A549 (cell line): ENCODE measurements around the gene OVCH1. TPM values are rescaled to one million over a fixed set of nuclear protein-coding genes. Genes with fewer than 3 reads are reported as not detected.

ENCODE experiments used
- ATAC-seq, 2 experiments: fragments of 200-7000 bp in 1 of 2; fragments of >200 bp in 1 of 2; cut with Nextera tagmentation in 1 of 2; cut with Tn5 transposase in 1 of 2; 3 replicates each; pipeline versions ENCODE4 v1.8.0 to v1.9.1; 2018 to 2020; ENCODE audit warnings: mild to moderate bottlenecking in 1 of 2, moderate library complexity in 1 of 2
- CTCF ChIA-PET: fragments of 300-600 bp; sonication (Branson Sonifier 250); formaldehyde crosslinking; extraction: SDS; loops from one replicate; lab custom pipeline; 2021; ENCODE audit warnings: antibody characterized with exemption, inconsistent platforms; lab: Yijun Ruan, JAX
- POLR2A ChIA-PET: fragments of 350-600 bp; formaldehyde crosslinking; extraction: SDS; loops from one replicate; lab custom pipeline; 2021; ENCODE audit warnings: antibody characterized with exemption, inconsistent platforms; lab: Yijun Ruan, JAX
- DNase-seq, 2 experiments: peaks; one replicate each; pipeline versions ENCODE4 v3.0.0 to v3.0.0-alpha.2; 2011 to 2016; ENCODE audit warnings: low read depth in 1 of 2, low spot score in 1 of 2
- FAIRE-seq: peaks from 2 replicates; lab custom pipeline; 2011; peaks lifted over from hg19 to GRCh38; lab: Jason Lieb, UNC
- H3K27ac ChIP-seq, 2 experiments: fragments of >200 bp; sonication (Bioruptor Twin); formaldehyde crosslinking; 3 replicates each; pipeline ENCODE4 v1.5.1; 2016 to 2017
- H3K4me1 ChIP-seq: fragments of >200 bp; sonication (Bioruptor Twin); formaldehyde crosslinking; 3 replicates; pipeline ENCODE4 v1.6.1; 2016
- H3K4me2 ChIP-seq: fragments of >200 bp; sonication (Bioruptor Twin); formaldehyde crosslinking; 3 replicates; pipeline ENCODE4 v1.6.1; 2016
- H3K4me3 ChIP-seq: fragments of >200 bp; sonication (Bioruptor Twin); formaldehyde crosslinking; 3 replicates; pipeline ENCODE4 v1.5.1; 2016
- H3K9me3 ChIP-seq: fragments of >200 bp; sonication (Bioruptor Twin); formaldehyde crosslinking; 3 replicates; pipeline ENCODE4 v1.6.1; 2016
- ATOH8 ChIP-seq: fragments of 250-450 bp; sonication (Bioruptor Pico); IDR thresholded peaks from 2 replicates; pipeline ENCODE4 v1.5.0; 2020; ENCODE audit warnings: low read depth, mild to moderate bottlenecking, moderate library complexity
- BCL3 ChIP-seq: fragments of >200 bp; sonication (Bioruptor Twin); formaldehyde crosslinking; IDR thresholded peaks from 3 replicates; pipeline ENCODE4 v1.6.1; 2016
- BHLHE40 ChIP-seq: IDR thresholded peaks from 2 replicates; pipeline ENCODE4 v1.6.1; 2012; ENCODE audit warnings: low read depth, low read length, inconsistent platforms
- CEBPB ChIP-seq, 2 experiments: fragments of >200 bp in 1 of 2; sonication (Bioruptor Twin) in 1 of 2; formaldehyde crosslinking in 1 of 2; IDR thresholded peaks; 2 replicates each; pipeline ENCODE4 v1.6.1; 2012 to 2016
- FOSB ChIP-seq: fragments of 250-450 bp; sonication (Bioruptor Pico); IDR thresholded peaks from 2 replicates; pipeline ENCODE4 v1.5.0; 2020; ENCODE audit warnings: mild to moderate bottlenecking, moderate library complexity
- GATA3 ChIP-seq: IDR thresholded peaks from 2 replicates; pipeline ENCODE4 v1.6.1; 2012; ENCODE audit warnings: borderline replicate concordance
- HDAC2 ChIP-seq: fragments of 200-600 bp; sonication (generic); IDR thresholded peaks from 2 replicates; pipeline ENCODE4 v1.6.1; 2016
- HES2 ChIP-seq: fragments of >200 bp; sonication (Bioruptor Twin); formaldehyde crosslinking; IDR thresholded peaks from 2 replicates; pipeline ENCODE4 v1.6.1; 2016
- HOXB13 ChIP-seq: fragments of 250-450 bp; sonication (Bioruptor Pico); IDR thresholded peaks from 2 replicates; pipeline ENCODE4 v1.5.0; 2020; ENCODE audit warnings: low read depth, mild to moderate bottlenecking, moderate library complexity
- HOXB5 ChIP-seq: fragments of 250-450 bp; sonication (Bioruptor Pico); IDR thresholded peaks from 2 replicates; pipeline ENCODE4 v1.5.0; 2020; ENCODE audit warnings: mild to moderate bottlenecking, moderate library complexity
- JUN ChIP-seq, 2 experiments: fragments of >200 bp; sonication (Bioruptor Twin); formaldehyde crosslinking; IDR thresholded peaks; 2 replicates in 1 of 2; 3 replicates in 1 of 2; pipeline ENCODE4 v1.6.1; 2016 to 2017
- KDM5A ChIP-seq: fragments of 200-600 bp; sonication (generic); IDR thresholded peaks from 2 replicates; pipeline ENCODE4 v1.6.1; 2016; ENCODE audit warnings: antibody characterized with exemption, mild to moderate bottlenecking
- NR3C1 ChIP-seq: fragments of >200 bp; sonication (Bioruptor Twin); formaldehyde crosslinking; IDR thresholded peaks from 3 replicates; pipeline ENCODE4 v1.6.1; 2017
- PBX3 ChIP-seq: IDR thresholded peaks from 2 replicates; pipeline ENCODE4 v1.6.1; 2012
- PHF8 ChIP-seq: fragments of 200-600 bp; sonication (generic); IDR thresholded peaks from 2 replicates; pipeline ENCODE4 v1.6.1; 2016; ENCODE audit warnings: low read depth, mild to moderate bottlenecking, antibody characterized with exemption, moderate library complexity, borderline replicate concordance
- POLR2A ChIP-seq: IDR thresholded peaks from 2 replicates; pipeline ENCODE4 v1.6.1; 2012; ENCODE audit warnings: mild to moderate bottlenecking, low read length
- RFX5 ChIP-seq: fragments of 450-650 bp; IDR thresholded peaks from 2 replicates; pipeline ENCODE4 v1.7.1; 2014; ENCODE audit warnings: antibody characterized with exemption, mild to moderate bottlenecking, moderate library complexity
- RNF2 ChIP-seq: fragments of 200-600 bp; sonication (generic); IDR thresholded peaks from 2 replicates; pipeline ENCODE4 v1.6.1; 2016; ENCODE audit warnings: low read depth, mild to moderate bottlenecking, antibody characterized with exemption, moderate library complexity, borderline replicate concordance
- SMC3 ChIP-seq: fragments of >200 bp; sonication (Bioruptor Twin); formaldehyde crosslinking; IDR thresholded peaks from 3 replicates; pipeline ENCODE4 v1.6.1; 2018; ENCODE audit warnings: inconsistent platforms
- TFCP2L1 ChIP-seq: fragments of 250-450 bp; sonication (Bioruptor Pico); IDR thresholded peaks from 2 replicates; pipeline ENCODE4 v1.5.0; 2021; ENCODE audit warnings: mild to moderate bottlenecking
- ZNF302 ChIP-seq: fragments of 250-450 bp; sonication (Bioruptor Pico); IDR thresholded peaks from 2 replicates; pipeline ENCODE4 v1.9.0; 2021; ENCODE audit warnings: inconsistent platforms, mild to moderate bottlenecking, moderate library complexity
- WGBS: methylation state at CpG from one replicate; pipeline ENCODE4 v1.1.6; 2017; ENCODE audit errors: missing lambda C conversion rate; 5-methylcytosine and 5-hydroxymethylcytosine counted together
- polyA plus RNA-seq, 4 experiments: library from polyadenylated mRNA; depleted of rRNA in 3 of 4; stranded (reverse); fragments of >200 nt; fragmentation: RNase III in 1 of 4; extraction: RNeasy Plus Mini Kit Qiagen cat#74134 plus additional on column Dnase treatment in 1 of 4; gene quantifications; 2 replicates in 3 of 4; 3 replicates in 1 of 4; pipeline ENCODE4 v1.2.3, GENCODE V29; 2011 to 2017
- TF ChIP-seq, protein P1 (sequence below): IDR thresholded peaks from 2 replicates; pipeline ENCODE4 v1.6.1; 2012; ENCODE audit warnings: low read depth, borderline replicate concordance
- TF ChIP-seq, protein P2 (sequence below): IDR thresholded peaks from 2 replicates; pipeline ENCODE4 v1.6.1; 2012

The OVCH1 gene
- polyA plus RNA-seq, 2 of the 4 experiments (the other 2 are of a cell fraction): not detected

GRCh38 chr12:29499235-29499634 is 1.7 kb upstream of the OVCH1 start:
- H3K4me2 ChIP-seq: no peak overlapping the region
- TF ChIP-seq GATA3: no peak
- TF ChIP-seq, protein P1, sequence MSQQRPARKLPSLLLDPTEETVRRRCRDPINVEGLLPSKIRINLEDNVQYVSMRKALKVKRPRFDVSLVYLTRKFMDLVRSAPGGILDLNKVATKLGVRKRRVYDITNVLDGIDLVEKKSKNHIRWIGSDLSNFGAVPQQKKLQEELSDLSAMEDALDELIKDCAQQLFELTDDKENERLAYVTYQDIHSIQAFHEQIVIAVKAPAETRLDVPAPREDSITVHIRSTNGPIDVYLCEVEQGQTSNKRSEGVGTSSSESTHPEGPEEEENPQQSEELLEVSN: no peak
- TF ChIP-seq ZNF302 (CRISPR knock-in tag): no peak
- TF ChIP-seq RFX5: no peak
- no peak for TF ChIP-seq CEBPB (IDR thresholded peaks at IDR 0.05)
- no peak for TF ChIP-seq TFCP2L1 (CRISPR knock-in tag)
- TF ChIP-seq NR3C1: no peak
- TF ChIP-seq, protein P2, sequence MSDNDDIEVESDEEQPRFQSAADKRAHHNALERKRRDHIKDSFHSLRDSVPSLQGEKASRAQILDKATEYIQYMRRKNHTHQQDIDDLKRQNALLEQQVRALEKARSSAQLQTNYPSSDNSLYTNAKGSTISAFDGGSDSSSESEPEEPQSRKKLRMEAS: no peak
- TF ChIP-seq POLR2A: no peak
- no peak for TF ChIP-seq HES2
- no peak for TF ChIP-seq RNF2
- TF ChIP-seq HOXB13 (CRISPR knock-in tag): no peak
- TF ChIP-seq JUN (IDR thresholded peaks at IDR 0.05): no peak
- no peak for TF ChIP-seq ATOH8
- no peak for TF ChIP-seq BHLHE40
- WGBS: 22% methylated on average over 3 of the region's 3 CpGs
- H3K27ac ChIP-seq: no peak overlapping the region
- no peaks in the 10 kb centered on the region for H3K4me1 ChIP-seq
- H3K4me3 ChIP-seq: no peak overlapping the region
- POLR2A ChIA-PET: no interaction called here
- DNase-seq (no peak), FAIRE-seq (no peak), ATAC-seq (no peak)
- CTCF ChIA-PET: interaction anchor here (1.3 kb wide), 1 partner anchor 19 kb away, joined by 4 read pairs; no protein-coding TSS in a partner anchor
- no peaks in the 10 kb centered on the region for H3K9me3 ChIP-seq

GRCh38 chr12:29492891-29493290 is 4.6 kb downstream of the OVCH1 start:
- POLR2A ChIA-PET: no interaction called here
- under 1% methylated on average over 6 of the region's 6 CpGs for WGBS

GRCh38 chr12:29486972-29487371 is 10.5 kb downstream of the OVCH1 start:
- no peak for TF ChIP-seq BCL3
- WGBS: 14% methylated on average over 2 of the region's 2 CpGs
- no peak overlapping the region for H3K27ac ChIP-seq
- ChIA-PET POLR2A (no interaction called here), CTCF (no interaction called here)
- ATAC-seq (no peak), DNase-seq (no peak), FAIRE-seq (no peak)
- H3K4me1 ChIP-seq: no peaks in the 10 kb centered on the region
- H3K4me3 ChIP-seq: no peak overlapping the region
- no peaks in the 10 kb centered on the region for H3K9me3 ChIP-seq
- no peak overlapping the region for H3K4me2 ChIP-seq

More at GRCh38 chr12:29492891-29493290, 4.6 kb downstream of the OVCH1 start:
- Histone ChIP-seq H3K4me3 (no peak overlapping the region), H3K4me2 (no peak overlapping the region), H3K9me3 (no peaks in the 10 kb centered on the region), H3K27ac (no peak overlapping the region), H3K4me1 (no peaks in the 10 kb centered on the region)
- CTCF ChIA-PET: no interaction called here
- no peak for ATAC-seq
- DNase-seq: no peak
- no peak for FAIRE-seq
- no peak for TF ChIP-seq KDM5A
- no peak for TF ChIP-seq NR3C1
- no peak for TF ChIP-seq PHF8
- no peak for TF ChIP-seq FOSB (CRISPR knock-in tag)
- TF ChIP-seq HDAC2: no peak
- TF ChIP-seq HOXB5 (CRISPR knock-in tag): no peak
- TF ChIP-seq HOXB13 (CRISPR knock-in tag): no peak
- TF ChIP-seq PBX3: no peak
- TF ChIP-seq, protein P1: no peak
- TF ChIP-seq SMC3: no peak
